Neural progenitor cell (in vitro differentiated cells): ENCODE data around the gene AHRR. TPM values are rescaled to one million over a fixed set of nuclear protein-coding genes. Genes with fewer than 3 reads are reported as not detected.

Experiments used
- DNase-seq: peaks from one replicate; pipeline ENCODE4 v3.0.0-alpha.2; 2016; ENCODE audit warnings: low spot score
- H2AFZ ChIP-seq: fragments of 200-600 bp; sonication (generic); replicated peaks from 2 replicates; pipeline ENCODE4 v1.6.1; 2016; ENCODE audit warnings: antibody characterized with exemption
- H3F3A ChIP-seq: fragments of 200-600 bp; sonication (generic); 2 replicates; pipeline ENCODE4 v1.6.1; 2016; ENCODE audit warnings: antibody characterized with exemption, low read depth
- H3K27ac ChIP-seq: fragments of 200-600 bp; sonication (generic); 2 replicates; pipeline ENCODE4 v1.5.1; 2016; ENCODE audit warnings: mild to moderate bottlenecking
- H3K27me3 ChIP-seq: fragments of 200-600 bp; sonication (generic); 2 replicates; pipeline ENCODE4 v1.6.1; 2016; ENCODE audit warnings: mild to moderate bottlenecking, moderate library complexity
- H3K36me3 ChIP-seq: fragments of 200-600 bp; sonication (generic); 2 replicates; pipeline ENCODE4 v1.5.1; 2016
- H3K4me1 ChIP-seq: fragments of 200-600 bp; sonication (generic); 2 replicates; pipeline ENCODE4 v1.6.1; 2016; ENCODE audit warnings: mixed run types
- H3K4me2 ChIP-seq: fragments of 200-600 bp; sonication (generic); 2 replicates; pipeline ENCODE4 v1.6.1; 2016
- H3K4me3 ChIP-seq: fragments of 200-600 bp; sonication (generic); 2 replicates; pipeline ENCODE4 v1.5.1; 2016
- H3K79me2 ChIP-seq: fragments of 200-600 bp; sonication (generic); 2 replicates; pipeline ENCODE4 v1.6.1; 2016; ENCODE audit warnings: low read depth
- H3K9ac ChIP-seq: fragments of 200-600 bp; sonication (generic); 2 replicates; pipeline ENCODE4 v1.6.1; 2016
- H3K9me3 ChIP-seq: fragments of 200-600 bp; sonication (generic); 2 replicates; pipeline ENCODE4 v1.5.1; 2016; ENCODE audit warnings: low read depth
- H4K20me1 ChIP-seq: fragments of 200-600 bp; sonication (generic); 2 replicates; pipeline ENCODE4 v1.6.1; 2016; ENCODE audit warnings: low read depth
- H3K27ac Mint-ChIP-seq: 3 replicates; pipeline ENCODE4 v1.8.0; 2021; ENCODE audit warnings: mixed read lengths
- H3K27me3 Mint-ChIP-seq: 2 replicates; pipeline ENCODE4 v1.8.0; 2022; ENCODE audit warnings: low read depth, mild to moderate bottlenecking, inconsistent platforms, moderate library complexity, mixed read lengths; ENCODE audit not compliant: insufficient read depth
- H3K36me3 Mint-ChIP-seq: 3 replicates; pipeline ENCODE4 v1.8.0; 2021; ENCODE audit warnings: mixed read lengths
- H3K4me1 Mint-ChIP-seq: 3 replicates; pipeline ENCODE4 v1.8.0; 2021; ENCODE audit warnings: mixed read lengths
- H3K4me3 Mint-ChIP-seq: 3 replicates; pipeline ENCODE4 v1.8.0; 2021; ENCODE audit warnings: mild to moderate bottlenecking, moderate library complexity, mixed read lengths
- H3K9me3 Mint-ChIP-seq: 3 replicates; pipeline ENCODE4 v1.8.0; 2020; ENCODE audit warnings: mixed read lengths
- CTCF ChIP-seq: fragments of 200-600 bp; sonication (generic); IDR thresholded peaks from 2 replicates; pipeline ENCODE4 v1.5.1; 2017; ENCODE audit warnings: antibody characterized with exemption, mild to moderate bottlenecking
- EZH2 ChIP-seq: fragments of 200-600 bp; sonication (generic); IDR thresholded peaks from 2 replicates; pipeline ENCODE4 v1.6.1; 2017; ENCODE audit warnings: antibody characterized with exemption, mild to moderate bottlenecking, moderate library complexity
- EZH2phosphoT487 ChIP-seq: fragments of 200-600 bp; sonication (generic); IDR thresholded peaks from 2 replicates; pipeline ENCODE4 v1.6.1; 2017; ENCODE audit warnings: antibody characterized with exemption
- total RNA-seq: library from RNA; depleted of rRNA; stranded (reverse); fragments of >200 nt; gene quantifications from 2 replicates; pipeline ENCODE4 v1.2.3, GENCODE V29; 2015; ENCODE audit warnings: low replicate concordance

Gene AHRR
- total RNA-seq, 1 donor from 2014 or later = 0.34 TPM

- Histone ChIP-seq H3K27ac (no peak overlapping the region), H3K4me1 (no peaks in the 10 kb centered on the region), H3K27me3 (no peaks in the 10 kb centered on the region), H4K20me1 (no peaks in the 10 kb centered on the region), H2AFZ (no peak overlapping the region), H3K4me3 (no peak overlapping the region), H3K36me3 (no peaks in the 10 kb centered on the region), H3K4me2 (no peak overlapping the region), H3F3A (no peaks in the 10 kb centered on the region), H3K9ac (no peak overlapping the region), H3K79me2 (no peaks in the 10 kb centered on the region), H3K9me3 (no peaks in the 10 kb centered on the region)
- peak overlapping the region; percentile 38 for H3K4me3 Mint-ChIP-seq
- H3K9me3 Mint-ChIP-seq = no peaks in the 10 kb centered on the region
- peaks cover 3% of the 10 kb centered on the region for H3K36me3 Mint-ChIP-seq
- TF ChIP-seq EZH2phosphoT487 (no peak), CTCF (no peak), EZH2 (no peak)
- H3K27ac Mint-ChIP-seq = no peak overlapping the region
- DNase-seq = no peak
- peaks cover 2% of the 10 kb centered on the region for H3K27me3 Mint-ChIP-seq
- peaks cover 11% of the 10 kb centered on the region for H3K4me1 Mint-ChIP-seq
These were observed 113.1 kb downstream of the AHRR start for GRCh38 chr5:434443-435146.

- Histone ChIP-seq H3K9ac (no peak overlapping the region), H3K36me3 (no peaks in the 10 kb centered on the region), H3K27me3 (no peaks in the 10 kb centered on the region), H3K4me3 (no peak overlapping the region), H4K20me1 (no peaks in the 10 kb centered on the region), H3K9me3 (no peaks in the 10 kb centered on the region), H3K4me2 (no peak overlapping the region), H3F3A (no peaks in the 10 kb centered on the region), H3K79me2 (no peaks in the 10 kb centered on the region), H2AFZ (no peak overlapping the region), H3K4me1 (no peaks in the 10 kb centered on the region), H3K27ac (no peak overlapping the region)
- no peaks in the 10 kb centered on the region for H3K9me3 Mint-ChIP-seq
- TF ChIP-seq EZH2phosphoT487 (no peak), EZH2 (no peak), CTCF (no peak)
- H3K27me3 Mint-ChIP-seq = no peaks in the 10 kb centered on the region
- no peak overlapping the region for H3K4me3 Mint-ChIP-seq
- H3K27ac Mint-ChIP-seq = peak overlapping the region; percentile 68
- DNase-seq = no peak
- H3K4me1 Mint-ChIP-seq = peaks cover 7% of the 10 kb centered on the region
- H3K36me3 Mint-ChIP-seq = no peaks in the 10 kb centered on the region
These were observed 113.8 kb downstream of the AHRR start for GRCh38 chr5:435156-435790.

GRCh38 chr5:435961-436640 is 114.6 kb downstream of the AHRR start:
- H3K36me3 ChIP-seq = no peaks in the 10 kb centered on the region
- H4K20me1 ChIP-seq = no peaks in the 10 kb centered on the region
- no peak overlapping the region for H2AFZ ChIP-seq
- Mint-ChIP-seq H3K27ac (no peak overlapping the region), H3K36me3 (no peaks in the 10 kb centered on the region), H3K27me3 (no peaks in the 10 kb centered on the region), H3K9me3 (no peaks in the 10 kb centered on the region), H3K4me3 (no peak overlapping the region), H3K4me1 (peaks cover under 1% of the 10 kb centered on the region)
- H3K9me3 ChIP-seq = no peaks in the 10 kb centered on the region
- TF ChIP-seq CTCF (peak; percentile 51), EZH2phosphoT487 (no peak), EZH2 (no peak)
- no peak overlapping the region for H3K4me2 ChIP-seq
- no peaks in the 10 kb centered on the region for H3F3A ChIP-seq
- H3K79me2 ChIP-seq = no peaks in the 10 kb centered on the region
- peak; percentile 52 for DNase-seq
- no peak overlapping the region for H3K9ac ChIP-seq
- no peak overlapping the region for H3K27ac ChIP-seq
- no peaks in the 10 kb centered on the region for H3K4me1 ChIP-seq
- H3K4me3 ChIP-seq = no peak overlapping the region
- no peaks in the 10 kb centered on the region for H3K27me3 ChIP-seq
